ENCODE data around the gene TNPO3.

The TNPO3 gene

GRCh38 chr7:129054438-129055293 lies at the start of gene TNPO3:
TNPO3 (minus strand) TSS chr7:129055111; CDS start chr7:129054770, 341 bp downstream.
- DNase-seq (ENCODE audit: low read depth), result peak; percentile 62

- DNase-seq (ENCODE audit: low read depth), result no peak
These were observed 48.8 kb upstream of the TNPO3 start for GRCh38 chr7:129103561-129104324.

DNA sequence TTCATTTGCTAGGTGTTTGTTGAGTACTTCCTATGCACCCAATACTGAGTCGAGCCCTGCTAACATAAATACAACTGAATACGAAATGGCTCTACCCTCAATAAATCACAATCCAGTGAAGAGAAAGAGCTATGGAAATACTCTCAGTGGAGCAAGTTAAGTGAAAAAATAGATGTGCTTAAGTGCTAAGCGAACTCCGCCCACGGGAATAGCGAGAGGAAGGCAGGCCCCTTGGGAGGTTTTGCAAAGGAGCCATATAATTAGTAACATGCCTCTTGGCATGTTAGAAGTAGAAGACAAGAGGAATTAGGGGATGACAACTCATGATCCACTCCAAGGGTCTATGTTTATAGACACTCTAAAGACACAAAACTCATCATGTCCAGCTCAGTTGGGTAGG lies 46.8 kb upstream of the TNPO3 start:
- no peak for DNase-seq (ENCODE audit: low read depth)

GRCh38 chr7:129100827-129101166 lies 45.9 kb upstream of the TNPO3 start:
- no peak for DNase-seq (ENCODE audit: low read depth)

DNA sequence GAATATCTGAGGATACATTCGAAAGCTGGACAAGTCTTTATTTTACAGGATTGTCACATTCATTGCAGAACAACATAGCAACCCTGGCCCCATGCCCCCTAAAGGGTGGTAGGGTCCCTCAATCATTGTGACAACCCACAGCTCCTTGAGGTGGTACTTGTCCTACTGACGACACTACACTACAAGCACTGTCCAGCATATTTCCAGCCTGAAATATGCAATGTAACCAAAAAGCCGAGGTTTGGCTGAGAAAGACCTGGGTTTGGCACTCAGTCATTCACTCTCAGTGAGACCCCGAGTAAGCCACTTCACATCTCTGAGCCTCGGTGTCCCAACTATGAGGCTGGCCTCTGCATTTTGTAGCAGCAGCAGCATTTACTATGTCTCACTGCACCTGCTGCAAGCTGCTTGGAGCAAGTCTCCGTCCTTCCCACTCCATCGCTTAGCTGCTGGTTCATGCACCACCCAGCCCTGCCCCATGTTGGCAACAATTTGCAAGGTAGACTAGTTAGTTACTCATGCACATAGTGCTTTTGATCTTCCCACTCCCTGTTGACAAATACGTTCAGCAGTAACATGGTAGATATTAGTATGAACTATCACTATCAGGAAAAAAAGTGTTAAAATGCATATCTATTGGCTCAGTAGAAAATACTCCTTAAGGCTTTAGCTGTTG lies 43.6 kb upstream of the TNPO3 start:
- no peak for DNase-seq (ENCODE audit: low read depth)

GRCh38 chr7:129095258-129095657 lies 40.3 kb upstream of the TNPO3 start:
- no peak for DNase-seq (ENCODE audit: low read depth)

GRCh38 chr7:129094501-129094900 lies 39.6 kb upstream of the TNPO3 start:
- no peak for DNase-seq (ENCODE audit: low read depth)

DNA sequence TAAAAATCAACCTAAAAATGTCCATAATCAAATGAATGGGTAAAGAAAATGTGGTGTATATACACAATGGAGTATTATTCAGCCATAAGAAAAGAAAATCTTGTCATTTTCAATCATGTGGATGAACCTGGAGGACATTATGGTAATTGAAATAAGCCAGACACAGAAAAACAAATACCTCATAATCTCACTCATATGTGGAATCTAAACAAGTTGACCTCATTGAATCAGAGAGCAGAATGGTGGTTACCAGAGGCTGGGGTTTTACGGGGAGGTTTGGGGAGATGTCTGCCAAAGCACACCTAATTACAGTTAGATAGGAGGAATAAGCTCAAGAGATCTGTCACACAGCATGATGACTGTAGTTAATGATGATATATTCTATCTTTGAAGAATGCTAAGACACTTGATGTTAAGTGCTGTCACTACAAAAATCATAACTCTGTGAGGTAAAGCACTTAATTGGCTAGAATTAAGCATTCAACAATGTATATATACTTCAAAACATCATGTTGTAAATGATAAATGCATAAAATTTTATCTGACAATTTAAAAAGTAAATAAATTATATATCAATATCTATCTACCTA lies 39.1 kb upstream of the TNPO3 start:
- no peak for DNase-seq (ENCODE audit: low read depth)

DNA sequence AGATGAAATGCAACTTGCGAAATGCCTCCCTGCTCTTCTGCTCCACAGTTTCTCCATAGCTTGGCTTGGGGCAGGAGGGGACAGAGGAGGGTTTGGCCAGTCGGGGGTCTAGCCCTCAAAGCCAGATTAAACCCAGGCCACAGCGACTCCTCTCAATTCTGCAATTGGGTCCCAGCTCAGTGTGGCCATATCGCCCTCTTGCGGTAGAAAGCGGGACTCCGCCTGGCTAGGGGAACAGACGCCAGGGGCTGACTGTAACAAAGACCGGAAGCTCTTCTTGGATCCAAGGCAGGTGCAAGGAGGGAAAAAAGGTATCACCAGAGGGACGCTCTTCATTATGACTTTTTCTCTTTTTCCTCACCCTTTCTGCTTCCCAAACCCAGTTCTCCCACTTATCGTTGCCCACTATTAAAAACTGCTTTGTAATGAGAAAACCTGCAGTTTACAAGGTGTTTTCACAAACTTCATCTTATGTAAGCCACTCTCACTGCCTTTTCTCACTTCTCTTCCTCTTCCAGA lies 36.6 kb upstream of the TNPO3 start:
- peak; percentile 25 for DNase-seq (ENCODE audit: low read depth)

- no peak for DNase-seq (ENCODE audit: low read depth)
These were observed 35.5 kb upstream of the TNPO3 start for GRCh38 chr7:129090300-129090907.

- DNase-seq (ENCODE audit: low read depth), result no peak
These were observed 34.8 kb upstream of the TNPO3 start for GRCh38 chr7:129089521-129090212.

DNA sequence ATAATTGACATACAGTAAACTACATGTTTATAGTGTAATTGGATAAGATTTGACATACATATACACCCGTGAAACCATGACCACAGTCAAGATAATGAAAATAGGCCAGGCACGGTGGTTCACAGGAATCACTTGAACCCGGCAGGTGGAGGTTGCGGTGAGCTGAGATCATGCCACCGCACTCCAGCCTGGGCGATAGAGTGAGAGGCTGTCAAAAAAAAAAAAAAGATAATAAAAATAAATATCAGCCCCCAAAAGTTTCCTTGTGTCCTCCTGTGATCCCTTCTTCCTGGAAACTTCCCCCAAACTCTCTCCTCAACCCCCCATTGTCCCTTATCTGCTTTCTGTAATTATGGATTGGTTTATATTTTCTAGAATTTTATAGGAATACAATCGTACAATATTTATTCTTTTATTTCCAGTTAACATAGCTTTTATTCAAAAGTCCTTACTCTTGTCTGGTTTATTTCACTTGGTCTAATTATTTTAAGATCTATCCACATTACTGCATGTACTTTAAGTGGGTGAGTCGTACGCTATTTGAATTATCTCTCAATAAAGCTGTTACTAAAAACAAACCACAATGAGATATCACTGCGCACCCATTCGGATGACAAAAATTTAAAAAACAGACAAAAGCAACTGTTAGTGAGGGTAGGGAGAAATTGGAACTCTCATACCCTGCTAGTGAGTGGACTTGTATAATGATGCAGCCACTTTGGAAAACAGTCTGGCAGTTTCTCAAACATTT lies 30.1 kb upstream of the TNPO3 start:
- DNase-seq (ENCODE audit: low read depth), result no peak

GRCh38 chr7:129083525-129083924 lies 28.6 kb upstream of the TNPO3 start:
- no peak for DNase-seq (ENCODE audit: low read depth)

DNA sequence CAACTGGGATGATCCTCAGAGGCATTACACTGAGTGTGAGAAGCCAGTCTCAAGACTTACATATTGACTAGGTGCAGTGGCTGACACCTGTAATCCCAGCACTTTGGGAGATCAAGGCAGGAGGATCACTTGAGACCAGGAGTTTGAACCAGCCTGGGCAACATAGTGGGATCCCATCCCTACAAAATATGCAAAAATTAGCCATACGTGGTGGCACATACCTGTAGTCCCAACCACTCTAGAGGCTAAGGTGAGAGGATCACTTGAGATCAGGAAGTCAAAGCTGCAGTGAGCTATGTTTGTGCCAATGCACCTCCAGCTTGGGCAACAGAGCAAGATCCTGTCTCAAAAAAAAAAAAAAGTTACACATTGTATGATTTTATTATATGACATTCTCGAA lies 23.5 kb upstream of the TNPO3 start:
- no peak for DNase-seq (ENCODE audit: low read depth)

- no peak for DNase-seq (ENCODE audit: low read depth)
These were observed 22.0 kb upstream of the TNPO3 start for GRCh38 chr7:129076886-129077285.

GRCh38 chr7:129074994-129075393 lies 20.1 kb upstream of the TNPO3 start:
- DNase-seq (ENCODE audit: low read depth), result no peak

- DNase-seq (ENCODE audit: low read depth), result no peak
These were observed 19.5 kb upstream of the TNPO3 start for GRCh38 chr7:129074361-129074871.

DNA sequence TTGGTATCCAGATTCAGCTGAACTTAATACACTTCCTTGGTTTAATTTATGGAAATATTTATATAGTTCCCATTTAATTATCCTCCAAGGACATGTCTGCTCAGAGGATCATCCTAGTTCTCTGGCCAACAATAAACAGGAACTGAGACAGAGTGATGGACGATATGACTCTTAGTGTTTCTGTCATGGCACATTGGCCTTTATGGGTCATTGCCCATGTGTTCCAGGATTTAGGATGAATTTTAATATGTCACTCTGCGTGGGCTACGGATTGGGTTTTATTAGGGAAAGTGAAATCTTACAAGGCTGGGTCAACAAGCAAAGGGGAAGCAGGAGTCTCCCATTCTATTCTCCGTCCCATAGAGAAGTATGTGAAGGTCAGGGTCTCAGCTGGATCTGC lies 18.8 kb upstream of the TNPO3 start:
- DNase-seq (ENCODE audit: low read depth), result no peak

GRCh38 chr7:129073204-129073603 lies 18.3 kb upstream of the TNPO3 start:
- no peak for DNase-seq (ENCODE audit: low read depth)

GRCh38 chr7:129072479-129073011 lies 17.6 kb upstream of the TNPO3 start:
- no peak for DNase-seq (ENCODE audit: low read depth)

Data from CMK (cell line).